ENCODE measurements around the gene RPS29.

The RPS29 gene

DNA sequence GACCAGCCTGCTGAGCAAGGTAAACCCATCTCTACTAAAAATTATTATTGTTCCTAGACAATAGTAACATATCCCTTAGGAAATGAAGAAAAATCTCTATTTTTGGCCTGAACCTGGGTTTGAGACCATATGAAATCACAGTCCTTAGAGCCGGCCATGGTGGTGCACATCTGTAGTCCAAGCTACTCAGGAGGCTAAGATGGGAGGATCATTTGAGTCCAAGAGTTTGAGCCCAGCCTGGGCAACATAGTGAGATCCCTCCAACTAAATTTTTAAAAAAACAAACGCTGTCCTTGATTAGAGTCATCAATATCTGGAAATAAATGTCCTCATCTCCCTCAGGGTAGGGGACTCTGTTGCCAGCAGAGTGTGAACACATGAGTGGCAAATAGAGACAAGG is 34.6 kb downstream of the RPS29 start:
- no peak for DNase-seq (ENCODE audit: low read depth in 2 of 2)

DNA sequence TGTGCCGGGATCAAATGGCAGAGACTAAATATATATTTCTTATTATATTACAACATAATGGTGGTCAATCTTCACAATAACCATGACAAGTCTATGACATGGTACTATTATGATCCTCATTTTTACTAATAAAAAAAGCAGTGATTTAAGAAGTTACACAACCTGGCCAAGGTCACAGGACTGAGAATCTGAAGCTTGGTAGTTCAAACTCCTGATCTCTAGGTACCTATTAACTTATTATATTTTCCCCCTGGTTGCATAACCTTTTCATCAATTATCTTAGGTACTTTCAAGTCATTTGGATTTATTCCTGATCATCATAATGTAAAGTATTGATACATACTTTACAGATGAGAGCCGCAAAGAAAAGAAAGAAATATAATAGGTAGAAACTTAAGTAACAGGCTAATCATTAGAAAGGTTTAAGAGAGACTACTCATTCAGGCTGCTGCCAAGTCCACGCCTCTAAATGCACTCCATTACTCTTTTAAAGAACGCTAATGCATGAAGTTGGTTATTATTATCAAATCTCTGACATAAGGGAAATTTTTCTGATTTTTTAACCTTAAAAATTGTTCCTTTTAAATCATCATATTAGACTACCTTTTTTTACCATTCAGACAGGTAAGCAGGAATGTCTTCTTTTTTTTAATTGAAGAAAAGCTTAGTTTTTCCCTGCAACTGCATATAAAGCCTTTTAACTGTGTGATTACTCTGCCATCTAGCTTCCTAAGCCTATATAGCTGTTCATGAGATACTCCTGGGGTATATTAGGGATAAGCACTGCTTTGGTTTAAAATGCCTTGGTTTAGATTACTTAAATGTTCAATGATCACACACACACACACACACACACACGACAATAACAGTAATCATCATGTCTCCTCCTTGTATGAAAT is 35.6 kb downstream of the RPS29 start:
- no peak for DNase-seq (ENCODE audit: low read depth in 2 of 2)

- DNase-seq (ENCODE audit: low read depth in 2 of 2) = no peak
These were observed 36.3 kb downstream of the RPS29 start for GRCh38 chr14:49549881-49550280.

GRCh38 chr14:49549446-49549845 is 36.7 kb downstream of the RPS29 start:
- no peak for DNase-seq (ENCODE audit: low read depth in 2 of 2)

GRCh38 chr14:49546766-49547165 is 39.4 kb downstream of the RPS29 start:
- no peak for DNase-seq (ENCODE audit: low read depth in 2 of 2)

GRCh38 chr14:49545716-49546115 is 40.5 kb downstream of the RPS29 start:
- DNase-seq (ENCODE audit: low read depth in 2 of 2) = no peak

DNA sequence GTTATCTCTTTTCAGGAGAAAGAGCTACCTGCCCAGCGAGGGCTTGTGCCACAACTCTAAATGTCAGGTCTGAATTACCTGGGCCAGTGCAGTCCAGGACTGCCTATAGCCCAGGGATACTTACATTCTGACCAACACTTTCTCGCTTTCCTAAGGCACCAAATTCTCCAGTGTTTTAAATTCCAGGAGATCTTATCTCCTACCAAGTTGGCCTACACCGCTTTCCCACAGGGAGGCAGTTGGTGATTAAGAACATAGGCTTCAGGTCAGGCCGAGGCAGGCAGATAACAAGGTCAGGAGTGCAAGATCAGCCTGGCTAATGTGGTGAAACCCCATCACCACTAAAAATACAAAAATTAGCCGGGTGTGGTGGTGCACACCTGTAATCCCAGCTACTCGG is 41.1 kb downstream of the RPS29 start:
- DNase-seq (ENCODE audit: low read depth in 2 of 2) = no peak

GRCh38 chr14:49541049-49541448 is 45.1 kb downstream of the RPS29 start:
- no peak for DNase-seq (ENCODE audit: low read depth in 2 of 2)

DNA sequence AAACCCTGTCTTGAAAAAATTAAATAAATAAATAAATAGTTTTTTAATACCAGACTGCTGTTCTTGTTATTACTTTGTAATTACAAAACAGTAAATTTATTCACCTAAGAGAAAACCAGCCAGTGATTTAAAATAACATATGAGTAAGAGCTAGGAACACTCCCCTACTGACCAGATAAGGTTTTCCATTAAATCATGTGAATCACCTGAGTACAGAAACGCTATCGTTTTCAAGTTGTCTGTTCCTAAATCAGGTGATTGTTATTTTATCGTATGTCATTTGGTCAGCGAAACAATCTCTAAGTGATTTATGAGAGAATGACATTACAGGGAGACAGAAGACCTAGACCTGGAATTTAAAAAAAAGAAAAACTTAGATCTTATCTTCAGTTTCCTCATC is 47.3 kb downstream of the RPS29 start:
- no peak for DNase-seq (ENCODE audit: low read depth in 2 of 2)

All from stimulated activated CD8-positive, alpha-beta memory T cell treated with anti-CD3 and anti-CD28 coated beads, Interleukin-15, amount 100 ng/mL, for 48 hours (primary cell).